Measurements from ENCODE around the gene CD27. TPM values are rescaled to one million over a fixed set of nuclear protein-coding genes. Genes with fewer than 3 reads are reported as not detected.

The CD27 gene
- 100 to 1,000 TPM; 115 to 134 TPM for total RNA-seq

DNA sequence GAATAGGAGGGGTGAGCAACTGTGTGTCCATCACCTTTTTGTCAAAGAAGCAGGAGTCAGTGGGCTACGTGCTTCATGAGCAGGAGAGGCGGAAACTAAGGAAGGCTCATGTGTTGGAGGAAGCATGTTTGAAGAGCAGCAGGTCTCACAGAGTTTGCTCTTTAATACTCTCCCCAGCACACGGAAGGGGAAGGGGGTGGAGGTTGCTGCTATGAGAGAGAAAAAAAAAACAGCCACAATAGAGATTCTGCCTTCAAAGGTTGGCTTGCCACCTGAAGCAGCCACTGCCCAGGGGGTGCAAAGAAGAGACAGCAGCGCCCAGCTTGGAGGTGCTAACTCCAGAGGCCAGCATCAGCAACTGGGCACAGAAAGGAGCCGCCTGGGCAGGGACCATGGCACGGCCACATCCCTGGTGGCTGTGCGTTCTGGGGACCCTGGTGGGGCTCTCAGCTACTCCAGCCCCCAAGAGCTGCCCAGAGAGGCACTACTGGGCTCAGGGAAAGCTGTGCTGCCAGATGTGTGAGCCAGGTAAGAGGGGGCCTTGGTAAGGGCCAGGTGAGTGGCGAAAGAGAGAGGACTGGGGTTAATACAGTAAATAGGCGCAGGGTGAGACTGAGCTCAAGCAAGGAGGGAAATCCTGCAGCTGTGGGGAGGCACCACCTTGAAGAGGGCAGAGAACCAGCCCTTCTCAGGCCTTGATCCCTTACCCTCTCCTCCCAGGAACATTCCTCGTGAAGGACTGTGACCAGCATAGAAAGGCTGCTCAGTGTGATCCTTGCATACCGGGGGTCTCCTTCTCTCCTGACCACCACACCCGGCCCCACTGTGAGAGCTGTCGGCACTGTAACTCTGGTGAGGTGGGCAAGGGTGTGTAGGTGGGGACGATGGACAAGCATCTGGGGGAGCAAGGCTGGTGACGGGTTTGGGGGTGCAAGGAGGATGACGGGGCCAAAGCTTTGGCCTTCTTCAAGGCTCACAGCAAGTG lies at the start of gene CD27:
CD27 (plus strand) TSS at position 252 of the 985 bp plus-strand sequence; CDS start at position 393, 141 bp downstream.
- no peaks in the 10 kb centered on the region for H3K27me3 Mint-ChIP-seq
- peak within 1 kb of the TSS; percentile 89 for H3K27ac Mint-ChIP-seq
- no peaks in the 10 kb centered on the region for H3K9me3 Mint-ChIP-seq
- H3K36me3 Mint-ChIP-seq (ENCODE audit: low read depth): peaks cover 32% of the 10 kb centered on the region
- POLR2A ChIA-PET: no interaction called here
- peaks cover 54% of the 10 kb centered on the region for H3K4me1 Mint-ChIP-seq
- peak; percentile 55 for DNase-seq
- CTCF ChIA-PET: interaction anchor here (1.0 to 6.5 kb wide), 6 partner anchors 11 to 55 kb away, joined by 3 to 37 read pairs (median 15); no protein-coding TSS in a partner anchor
- H3K4me3 Mint-ChIP-seq: peak within 1 kb of the TSS; percentile 90

DNA sequence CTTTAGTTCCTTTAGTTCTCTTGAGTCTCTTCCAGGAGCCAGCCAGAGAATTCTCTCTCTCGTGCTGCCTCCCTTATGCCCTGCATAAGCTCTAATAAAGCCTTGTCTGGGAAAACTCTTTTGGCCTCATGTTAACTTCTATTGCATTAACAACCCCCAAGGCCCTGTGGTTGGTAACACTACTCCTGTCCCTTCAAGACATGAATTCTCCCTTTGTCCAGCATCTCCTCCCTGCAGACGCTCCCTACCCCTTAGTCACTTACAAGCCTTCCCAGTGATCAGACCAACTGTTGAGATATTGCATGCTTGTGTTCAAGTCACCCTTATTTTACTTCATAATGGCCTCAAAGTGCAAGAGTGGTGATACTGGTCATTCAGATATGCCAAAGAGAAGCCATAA lies 48.7 kb upstream of the CD27 start:
- peaks cover 9% of the 10 kb centered on the region for H3K27me3 Mint-ChIP-seq
- no peak for DNase-seq
- no peak overlapping the region for H3K27ac Mint-ChIP-seq
- H3K9me3 Mint-ChIP-seq: no peaks in the 10 kb centered on the region
- CTCF ChIA-PET: no interaction called here
- no peaks in the 10 kb centered on the region for H3K4me1 Mint-ChIP-seq
- H3K4me3 Mint-ChIP-seq: no peak overlapping the region
- H3K36me3 Mint-ChIP-seq (ENCODE audit: low read depth): no peaks in the 10 kb centered on the region
- POLR2A ChIA-PET: no interaction called here

DNA sequence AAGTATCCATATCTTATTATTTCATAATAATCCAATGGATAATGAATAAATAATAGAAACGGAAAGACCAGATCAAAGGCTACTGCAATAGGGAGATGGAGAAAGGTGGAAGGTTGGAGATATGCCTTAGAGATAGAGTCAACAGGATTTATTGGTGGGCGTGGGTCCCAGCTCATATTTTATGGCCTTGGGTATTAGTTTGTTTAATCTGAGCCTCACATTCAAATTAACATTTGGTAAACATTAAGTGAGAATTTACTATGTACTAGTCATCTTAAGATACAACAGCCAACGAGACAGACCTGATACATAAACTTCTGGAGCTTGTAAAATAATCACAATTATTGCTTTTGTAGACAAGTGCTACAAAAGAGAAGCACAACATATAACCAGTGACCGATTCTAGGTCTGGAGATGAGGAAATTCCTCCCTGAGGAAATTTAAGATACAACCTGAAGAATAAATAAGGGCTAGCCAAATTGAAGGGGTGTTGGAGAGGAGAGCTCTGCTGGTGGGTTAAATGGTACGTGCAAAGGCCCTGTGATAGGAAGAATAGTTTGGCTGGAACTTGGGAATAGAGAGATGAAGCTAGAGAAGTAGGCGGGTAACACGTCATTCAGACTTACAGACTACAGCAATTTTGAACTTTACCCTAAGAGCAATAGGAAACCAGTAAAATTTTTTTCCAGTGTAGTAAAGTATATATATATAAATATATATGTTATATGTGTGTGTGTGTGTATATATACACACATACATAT lies 44.7 kb upstream of the CD27 start:
- H3K27ac Mint-ChIP-seq: no peak overlapping the region
- ChIA-PET POLR2A (no interaction called here), CTCF (interaction anchor here (1.0 to 1.3 kb wide), 2 partner anchors 10 to 56 kb away, joined by 3 read pairs; no protein-coding TSS in a partner anchor)
- no peak for DNase-seq
- H3K4me3 Mint-ChIP-seq: no peak overlapping the region
- no peaks in the 10 kb centered on the region for H3K4me1 Mint-ChIP-seq
- no peaks in the 10 kb centered on the region for H3K36me3 Mint-ChIP-seq (ENCODE audit: low read depth)
- no peaks in the 10 kb centered on the region for H3K9me3 Mint-ChIP-seq
- H3K27me3 Mint-ChIP-seq: peaks cover 15% of the 10 kb centered on the region

DNA sequence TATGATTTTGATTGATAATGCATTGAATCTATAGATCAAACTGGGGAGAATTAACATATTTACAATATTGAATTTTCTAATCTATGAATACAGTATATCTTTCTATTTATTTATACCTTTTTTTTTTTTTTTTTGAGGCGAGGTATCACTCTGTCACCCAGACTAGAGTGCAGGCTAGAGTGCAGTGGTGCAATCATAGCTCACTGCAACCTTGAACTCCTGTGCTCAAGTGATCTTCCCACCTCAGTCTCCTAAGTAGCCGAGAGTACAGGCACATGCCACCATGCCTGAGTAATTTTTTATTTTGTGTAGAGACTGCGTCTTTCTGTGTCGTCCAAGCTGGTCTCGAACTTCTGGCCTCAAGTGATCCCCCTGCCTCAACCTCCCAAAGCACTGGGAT lies 40.4 kb upstream of the CD27 start:
- no peaks in the 10 kb centered on the region for H3K9me3 Mint-ChIP-seq
- CTCF ChIA-PET: no interaction called here
- H3K36me3 Mint-ChIP-seq (ENCODE audit: low read depth): no peaks in the 10 kb centered on the region
- POLR2A ChIA-PET: interaction anchor here (0.6 kb wide), 2 partner anchors 12 to 130 kb away, joined by 4 to 5 read pairs; partner anchors contain the start of gene GAPDH
- H3K4me3 Mint-ChIP-seq: no peak overlapping the region
- H3K27ac Mint-ChIP-seq: no peak overlapping the region
- H3K27me3 Mint-ChIP-seq: peaks cover 13% of the 10 kb centered on the region
- DNase-seq: no peak
- H3K4me1 Mint-ChIP-seq: no peaks in the 10 kb centered on the region

DNA sequence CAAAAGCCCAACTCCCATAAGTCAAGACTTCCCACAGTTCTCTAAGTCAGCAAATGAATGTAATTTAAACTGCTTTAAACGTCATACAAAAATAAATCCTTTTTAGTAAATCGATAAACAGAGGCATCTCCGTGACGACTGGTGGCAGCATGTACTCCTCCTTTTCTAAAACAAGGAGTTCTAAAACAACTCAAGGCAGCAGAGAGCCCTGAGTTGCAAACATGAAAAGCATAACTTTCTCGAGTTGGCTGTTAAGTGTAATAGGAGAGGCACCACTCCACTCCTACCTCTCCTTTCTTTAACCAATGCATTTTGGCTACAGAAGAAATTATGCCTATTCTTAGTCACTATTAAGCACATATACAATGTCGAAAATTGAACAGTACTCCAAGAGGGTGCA lies 38.8 kb upstream of the CD27 start:
- H3K27ac Mint-ChIP-seq: no peak overlapping the region
- peaks cover 19% of the 10 kb centered on the region for H3K27me3 Mint-ChIP-seq
- H3K4me3 Mint-ChIP-seq: no peak overlapping the region
- H3K9me3 Mint-ChIP-seq: no peaks in the 10 kb centered on the region
- no peaks in the 10 kb centered on the region for H3K4me1 Mint-ChIP-seq
- ChIA-PET CTCF (no interaction called here), POLR2A (no interaction called here)
- no peak for DNase-seq
- H3K36me3 Mint-ChIP-seq (ENCODE audit: low read depth): no peaks in the 10 kb centered on the region

DNA sequence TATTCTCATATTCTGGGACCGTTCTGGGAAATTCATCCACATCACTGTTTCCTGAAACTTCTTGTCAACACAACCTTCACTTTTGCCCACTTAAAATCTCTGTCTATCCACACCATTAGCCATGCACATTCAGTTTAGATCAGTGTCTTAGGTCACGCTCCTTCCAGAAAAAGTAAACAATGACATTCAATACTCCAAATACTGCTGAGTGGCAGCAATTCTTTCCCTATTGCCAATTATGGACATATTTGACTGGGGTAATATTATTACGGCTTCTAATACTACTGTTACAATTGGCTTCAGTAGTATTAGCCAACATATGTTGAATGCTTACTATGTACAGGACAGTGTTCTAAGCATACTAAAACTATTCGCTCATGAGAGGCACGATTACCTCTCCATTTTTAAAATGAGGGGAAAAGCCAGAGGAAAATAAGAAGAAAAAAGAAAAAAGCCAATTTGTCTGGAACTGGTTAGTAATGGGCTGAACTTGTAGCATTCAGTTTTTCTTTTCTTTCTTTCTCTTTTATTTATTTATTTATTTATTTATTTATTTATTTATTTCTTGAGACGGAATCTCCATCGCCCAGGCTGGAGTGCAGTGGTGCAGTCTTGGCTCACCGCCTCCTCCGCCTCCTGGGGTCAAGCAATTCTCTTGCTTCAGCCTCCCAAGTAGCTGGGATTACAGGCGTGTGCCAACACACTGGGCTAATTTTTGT lies 37.4 kb upstream of the CD27 start:
- H3K4me3 Mint-ChIP-seq: no peak overlapping the region
- no peaks in the 10 kb centered on the region for H3K9me3 Mint-ChIP-seq
- ChIA-PET POLR2A (no interaction called here), CTCF (no interaction called here)
- H3K4me1 Mint-ChIP-seq: no peaks in the 10 kb centered on the region
- no peak overlapping the region for H3K27ac Mint-ChIP-seq
- H3K27me3 Mint-ChIP-seq: peaks cover 18% of the 10 kb centered on the region
- no peaks in the 10 kb centered on the region for H3K36me3 Mint-ChIP-seq (ENCODE audit: low read depth)
- no peak for DNase-seq

DNA sequence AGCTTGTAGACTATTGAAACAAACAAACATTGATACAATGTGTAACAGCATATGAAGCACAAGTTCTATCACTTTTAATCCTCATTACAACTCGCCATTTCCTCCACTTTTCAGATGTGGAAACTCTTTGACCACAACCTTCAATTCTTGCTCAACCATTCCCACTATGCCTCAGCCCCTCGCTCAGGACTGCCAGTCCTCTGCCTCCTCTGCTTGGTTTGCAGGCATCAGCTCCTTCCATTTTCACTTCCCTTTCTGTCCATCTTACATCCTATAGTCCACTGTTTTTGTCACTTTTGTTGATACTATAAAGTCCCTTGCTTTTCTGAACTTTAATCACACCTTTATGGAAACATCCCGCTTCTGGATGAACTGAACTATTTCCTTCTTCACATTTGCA lies 28.2 kb upstream of the CD27 start:
- CTCF ChIA-PET: interaction anchor here (1.6 to 1.7 kb wide), 2 partner anchors 10 to 32 kb away, joined by 4 read pairs; no protein-coding TSS in a partner anchor
- DNase-seq: no peak
- Mint-ChIP-seq H3K4me3 (no peak overlapping the region), H3K4me1 (peaks cover 13% of the 10 kb centered on the region), H3K27me3 (peaks cover 2% of the 10 kb centered on the region), H3K9me3 (no peaks in the 10 kb centered on the region), H3K27ac (no peak overlapping the region), H3K36me3 (ENCODE audit: low read depth) (peaks cover 1% of the 10 kb centered on the region)
- POLR2A ChIA-PET: no interaction called here

DNA sequence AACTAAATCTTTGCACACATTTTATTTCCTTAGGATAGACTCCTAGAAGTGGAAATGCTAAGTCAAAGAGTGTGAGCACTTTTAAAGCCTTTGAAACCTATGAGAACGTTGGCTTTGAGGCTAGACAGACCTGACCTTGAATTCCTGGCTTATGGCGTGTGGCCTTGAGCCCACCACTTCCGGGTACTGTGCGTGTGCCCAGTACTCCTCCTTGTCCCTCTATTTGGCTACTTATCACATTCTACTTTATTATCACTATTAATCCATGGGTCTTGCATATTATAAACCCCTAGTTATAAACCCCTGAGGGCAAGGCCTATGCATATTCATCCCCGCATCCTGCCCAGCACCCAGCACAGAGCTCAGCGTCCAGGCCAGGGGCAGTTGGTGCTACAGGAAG lies 26.0 kb upstream of the CD27 start:
- H3K27me3 Mint-ChIP-seq: peaks cover 2% of the 10 kb centered on the region
- peaks cover 21% of the 10 kb centered on the region for H3K4me1 Mint-ChIP-seq
- ChIA-PET CTCF (no interaction called here), POLR2A (no interaction called here)
- H3K9me3 Mint-ChIP-seq: no peaks in the 10 kb centered on the region
- H3K4me3 Mint-ChIP-seq: no peak overlapping the region
- H3K27ac Mint-ChIP-seq: no peak overlapping the region
- peaks cover 1% of the 10 kb centered on the region for H3K36me3 Mint-ChIP-seq (ENCODE audit: low read depth)
- no peak for DNase-seq

DNA sequence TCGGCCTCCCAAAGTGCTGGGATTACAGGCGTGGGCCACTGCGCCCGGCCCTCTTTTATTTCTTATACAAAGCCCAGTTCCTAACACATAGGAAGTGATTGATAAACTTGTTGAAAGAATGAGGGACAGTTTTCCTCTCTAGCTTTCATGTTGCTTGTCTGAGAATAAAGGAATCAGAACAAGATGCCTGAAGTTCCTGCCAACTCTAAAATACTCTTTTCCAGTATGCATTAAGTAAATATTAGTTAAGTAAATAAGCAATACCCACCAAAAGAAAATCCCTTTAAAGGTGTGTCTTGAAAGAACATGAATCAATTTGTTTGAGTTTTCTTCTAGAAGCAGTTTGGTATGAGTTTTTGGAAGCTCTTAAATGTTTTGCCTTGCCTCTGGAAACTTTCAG lies 24.4 kb upstream of the CD27 start:
- H3K4me3 Mint-ChIP-seq: no peak overlapping the region
- CTCF ChIA-PET: no interaction called here
- H3K9me3 Mint-ChIP-seq: no peaks in the 10 kb centered on the region
- peaks cover 2% of the 10 kb centered on the region for H3K27me3 Mint-ChIP-seq
- H3K27ac Mint-ChIP-seq: no peak overlapping the region
- POLR2A ChIA-PET: no interaction called here
- peaks cover 27% of the 10 kb centered on the region for H3K4me1 Mint-ChIP-seq
- no peak for DNase-seq
- H3K36me3 Mint-ChIP-seq (ENCODE audit: low read depth): no peaks in the 10 kb centered on the region

DNA sequence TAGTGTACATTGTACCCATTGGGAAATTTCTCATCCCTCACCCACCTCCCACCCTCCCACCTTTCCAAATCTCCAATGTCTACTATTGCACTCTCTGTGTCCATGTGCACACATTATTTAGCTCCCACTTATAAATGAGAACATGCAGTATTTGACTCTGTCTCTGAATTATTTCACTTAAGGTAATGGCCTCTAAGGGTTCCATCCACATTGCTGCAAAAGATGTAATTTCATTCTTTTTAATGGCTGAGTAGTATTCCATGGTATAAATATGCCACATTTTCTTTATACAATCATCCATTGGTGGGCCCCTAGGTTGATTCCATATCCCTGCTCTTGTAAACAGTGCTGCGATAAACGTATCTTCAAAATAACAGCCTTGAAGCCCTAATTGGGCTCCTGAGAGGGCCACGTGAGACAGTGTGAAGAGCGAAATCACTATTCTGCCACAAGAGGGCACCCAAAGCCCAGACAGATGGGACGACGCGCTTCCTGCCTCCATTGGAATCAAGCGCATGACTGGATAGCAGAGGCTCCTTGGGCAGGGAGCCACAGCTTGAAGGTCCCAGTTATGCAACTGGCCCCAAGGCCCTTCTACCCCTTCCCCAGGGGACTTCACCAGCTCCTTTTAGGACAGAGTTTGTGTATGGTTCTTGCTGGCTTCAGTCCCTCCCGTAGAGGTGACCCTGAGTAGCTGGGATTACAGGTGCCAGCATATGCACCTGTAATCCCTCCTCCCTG lies 21.3 kb upstream of the CD27 start:
- Mint-ChIP-seq H3K9me3 (no peaks in the 10 kb centered on the region), H3K4me3 (no peak overlapping the region), H3K27ac (peak overlapping the region; percentile 26), H3K4me1 (peaks cover 47% of the 10 kb centered on the region), H3K27me3 (peaks cover 2% of the 10 kb centered on the region), H3K36me3 (ENCODE audit: low read depth) (no peaks in the 10 kb centered on the region)
- ChIA-PET CTCF (interaction anchor here (0.6 to 3.1 kb wide), 34 partner anchors 11 to 179 kb away, joined by 3 to 21 read pairs (median 4); partner anchors contain the start of genes CD27, GAPDH, MRPL51 and NOP2), POLR2A (interaction anchor here (0.7 to 1.5 kb wide), 2 partner anchors 38 to 114 kb away, joined by 3 to 10 read pairs; no protein-coding TSS in a partner anchor)
- peak; percentile 87 for DNase-seq

DNA sequence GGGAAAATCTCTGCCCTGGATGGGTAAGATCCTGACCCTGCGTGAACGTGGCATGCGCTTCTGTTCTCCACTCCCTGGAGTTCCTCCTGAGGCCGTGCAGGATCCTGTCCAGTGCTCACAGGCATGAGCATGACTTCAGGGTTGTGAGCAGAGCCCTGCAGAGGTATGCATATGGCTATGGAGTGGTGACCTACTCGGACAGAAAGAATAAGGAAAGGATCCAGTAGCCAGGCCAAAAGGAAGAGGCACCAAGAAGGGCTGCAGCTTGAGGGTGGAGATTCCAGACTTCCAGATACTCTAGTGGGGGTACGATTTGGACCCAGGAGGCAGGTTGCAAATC lies 20.8 kb upstream of the CD27 start:
- no peak overlapping the region for H3K4me3 Mint-ChIP-seq
- POLR2A ChIA-PET: interaction anchor here (0.7 to 1.5 kb wide), 3 partner anchors 38 to 114 kb away, joined by 3 to 10 read pairs (median 3); no protein-coding TSS in a partner anchor
- DNase-seq: no peak
- CTCF ChIA-PET: interaction anchor here (0.6 to 3.1 kb wide), 32 partner anchors 10 to 178 kb away, joined by 3 to 21 read pairs (median 4); partner anchors contain the start of genes CD27, GAPDH, MRPL51 and NOP2
- H3K9me3 Mint-ChIP-seq: no peaks in the 10 kb centered on the region
- peaks cover 48% of the 10 kb centered on the region for H3K4me1 Mint-ChIP-seq
- no peaks in the 10 kb centered on the region for H3K36me3 Mint-ChIP-seq (ENCODE audit: low read depth)
- no peak overlapping the region for H3K27ac Mint-ChIP-seq
- H3K27me3 Mint-ChIP-seq: peaks cover 2% of the 10 kb centered on the region

DNA sequence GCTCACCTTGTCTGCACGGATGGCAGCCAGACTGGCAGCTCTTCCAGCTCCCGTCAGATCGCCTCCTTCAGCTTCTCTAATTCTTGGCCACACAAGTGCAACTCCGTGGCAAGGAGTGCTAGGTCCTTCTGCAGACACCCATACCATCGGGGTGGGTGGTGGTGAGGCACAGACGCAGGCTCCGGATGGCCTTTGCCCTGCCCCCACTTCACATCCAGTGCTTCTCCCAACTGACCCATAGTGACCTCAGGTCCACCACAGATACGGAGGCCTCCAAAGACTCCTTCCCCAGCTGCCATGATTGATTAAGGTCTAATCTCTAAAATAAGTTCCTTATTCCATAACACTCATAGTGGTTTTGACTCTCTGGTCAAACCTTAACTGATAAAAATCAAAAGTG lies 19.9 kb upstream of the CD27 start:
- peak overlapping the region; percentile 78 for H3K27ac Mint-ChIP-seq
- CTCF ChIA-PET: interaction anchor here (1.3 to 3.1 kb wide), 13 partner anchors 14 to 115 kb away, joined by 3 to 21 read pairs (median 12); partner anchors contain the start of genes GAPDH, MRPL51 and VAMP1

More for the DNA sequence above, 19.9 kb upstream of the CD27 start:
- no peak for DNase-seq
- H3K36me3 Mint-ChIP-seq (ENCODE audit: low read depth): no peaks in the 10 kb centered on the region
- no peaks in the 10 kb centered on the region for H3K9me3 Mint-ChIP-seq
- H3K4me3 Mint-ChIP-seq: no peak overlapping the region
- peaks cover 52% of the 10 kb centered on the region for H3K4me1 Mint-ChIP-seq
- POLR2A ChIA-PET: interaction anchor here (1.0 to 1.5 kb wide), 2 partner anchors 37 to 40 kb away, joined by 3 to 10 read pairs; no protein-coding TSS in a partner anchor
- H3K27me3 Mint-ChIP-seq: peaks cover 2% of the 10 kb centered on the region
